ENCODE measurements around the gene HILPDA. TPM values are rescaled to one million over a fixed set of nuclear protein-coding genes. Genes with fewer than 3 reads are reported as not detected.
A peak's percentile ranks its signal among the peaks of the same experiment; 100 is the strongest.

The HILPDA gene
- total and polyA plus RNA-seq, 9 of the 15 experiments (the other 6 are each of a cell fraction or from before 2014, with no cell fraction given), result 8.3 to 71.8 (median 23.5) TPM

GRCh38 chr7:128409596-128410450, 45.9 kb upstream of the HILPDA start, which contains the start of gene IMPDH1 (continued):
- TF ChIP-seq SIN3A (IDR thresholded peaks at IDR 0.05; ENCODE audit: borderline replicate concordance in 2 of 2, control insufficient read depth in 1 of 2, low read depth in 2 of 2, low read length in 2 of 2) (peak in 1 of 2 experiments; percentile 49; a peak in 2 of 4 replicates), ZNF444 (CRISPR knock-in tag; IDR thresholded peaks at IDR 0.05) (no peak), RFX5 (IDR thresholded peaks at IDR 0.05; ENCODE audit: low read depth, low read length) (no peak), POLR2A (conservative IDR thresholded peaks at IDR 0.05) (peak; percentile 75), ZNF589 (CRISPR knock-in tag; IDR thresholded peaks at IDR 0.05; ENCODE audit: low read depth) (no peak), BCL6 (CRISPR knock-in tag; IDR thresholded peaks at IDR 0.05) (no peak), NRF1 (conservative IDR thresholded peaks at IDR 0.05 in 1 of 2, IDR thresholded peaks at IDR 0.05 in 1 of 2) (peak; percentile 71 to 75; a peak in 3 of 4 replicates), ELF2 (CRISPR knock-in tag; IDR thresholded peaks at IDR 0.05) (peak; percentile 72), ZSCAN29 (IDR thresholded peaks at IDR 0.05) (0 out of 2 replicates have a peak, but pooled peaks have one; percentile 41), ZNF77 (CRISPR knock-in tag; IDR thresholded peaks at IDR 0.05) (no peak), CUX1 (CRISPR knock-in tag; IDR thresholded peaks at IDR 0.05) (no peak), E4F1 (CRISPR knock-in tag; IDR thresholded peaks at IDR 0.05; ENCODE audit: borderline replicate concordance) (no peak), ELF4 (CRISPR knock-in tag; IDR thresholded peaks at IDR 0.05) (no peak), CHD1 (IDR thresholded peaks at IDR 0.05; ENCODE audit: low read length) (peak; percentile 80), MCM2 (IDR thresholded peaks at IDR 0.05; ENCODE audit: low read depth) (no peak), KDM1A (IDR thresholded peaks at IDR 0.05) (no peak), SMAD2 (IDR thresholded peaks at IDR 0.05; ENCODE audit: low read depth, low read length) (no peak), MLX (CRISPR knock-in tag; conservative IDR thresholded peaks at IDR 0.05) (no peak), ZNF280A (IDR thresholded peaks at IDR 0.05; ENCODE audit: low read depth, partially characterized antibody) (no peak)

Data from K562 (cell line).